H9 (cell line): ENCODE measurements around the gene COL4A2. TPM values are rescaled to one million over a fixed set of nuclear protein-coding genes. Genes with fewer than 3 reads are reported as not detected.

Experiments used
- DNase-seq: peaks from one replicate; pipeline ENCODE4 v3.0.0-alpha.2; 2017
- H2AFZ ChIP-seq: one replicate; pipeline ENCODE4 v1.6.1; 2013; ENCODE audit warnings: mild to moderate bottlenecking, low read length, control low read depth, moderate library complexity
- H2AK5ac ChIP-seq: 2 replicates; pipeline ENCODE4 v1.6.1; 2013; ENCODE audit warnings: low read length, control low read depth, mixed read lengths; ENCODE audit not compliant: insufficient read length
- H2BK120ac ChIP-seq: one replicate; pipeline ENCODE4 v1.6.1; 2013; ENCODE audit warnings: low read depth, mild to moderate bottlenecking, low read length, control low read depth, inconsistent platforms; ENCODE audit not compliant: poor library complexity, severe bottlenecking
- H2BK12ac ChIP-seq: 2 replicates; pipeline ENCODE4 v1.6.1; 2013; ENCODE audit warnings: low read length, control low read depth, mixed read lengths, low read depth; ENCODE audit not compliant: insufficient read length
- H2BK15ac ChIP-seq: 2 replicates; pipeline ENCODE4 v1.6.1; 2013; ENCODE audit warnings: low read depth, low read length, control low read depth
- H2BK20ac ChIP-seq: one replicate; pipeline ENCODE4 v1.6.1; 2013; ENCODE audit warnings: low read depth, mild to moderate bottlenecking, low read length, control low read depth, inconsistent platforms; ENCODE audit not compliant: poor library complexity, severe bottlenecking
- H2BK5ac ChIP-seq: 2 replicates; pipeline ENCODE4 v1.6.1; 2013; ENCODE audit warnings: low read length, control low read depth, mixed read lengths; ENCODE audit not compliant: insufficient read length
- H3K14ac ChIP-seq: 2 replicates; pipeline ENCODE4 v1.6.1; 2013; ENCODE audit warnings: low read length, control low read depth; ENCODE audit not compliant: insufficient read depth
- H3K18ac ChIP-seq: 2 replicates; pipeline ENCODE4 v1.6.1; 2013; ENCODE audit warnings: low read depth, mild to moderate bottlenecking, mixed read lengths, low read length, control low read depth; ENCODE audit not compliant: insufficient read length
- H3K23ac ChIP-seq: 2 replicates; pipeline ENCODE4 v1.6.1; 2013; ENCODE audit warnings: low read length, control low read depth, mixed read lengths, low read depth; ENCODE audit not compliant: insufficient read length
- H3K23me2 ChIP-seq: 2 replicates; pipeline ENCODE4 v1.6.1; 2013; ENCODE audit warnings: low read depth, mild to moderate bottlenecking, mixed read lengths, low read length, control low read depth; ENCODE audit not compliant: insufficient read length, poor library complexity, severe bottlenecking
- H3K27ac ChIP-seq: 2 replicates; pipeline ENCODE4 v1.5.1; 2013; ENCODE audit warnings: low read length, control low read depth, mixed read lengths, low read depth; ENCODE audit not compliant: insufficient read length
- H3K27me3 ChIP-seq: 2 replicates; pipeline ENCODE4 v1.6.1; 2013; ENCODE audit warnings: low read length, control low read depth, inconsistent platforms; ENCODE audit not compliant: insufficient read depth
- H3K4ac ChIP-seq: 2 replicates; pipeline ENCODE4 v1.6.1; 2013; ENCODE audit warnings: low read depth, mild to moderate bottlenecking, control low read depth, inconsistent platforms, low read length, moderate library complexity
- H3K4me1 ChIP-seq: 2 replicates; pipeline ENCODE4 v1.6.1; 2013; ENCODE audit warnings: low read length, control low read depth, inconsistent platforms; ENCODE audit not compliant: insufficient read depth
- H3K4me2 ChIP-seq: 2 replicates; pipeline ENCODE4 v1.6.1; 2013; ENCODE audit warnings: low read length, control low read depth, mixed read lengths; ENCODE audit not compliant: insufficient read length, insufficient read depth
- H3K56ac ChIP-seq: 2 replicates; pipeline ENCODE4 v1.6.1; 2013; ENCODE audit warnings: low read depth, mild to moderate bottlenecking, mixed read lengths, low read length, control low read depth; ENCODE audit not compliant: insufficient read length
- H3K79me1 ChIP-seq: 2 replicates; pipeline ENCODE4 v1.6.1; 2013; ENCODE audit warnings: low read depth, mild to moderate bottlenecking, moderate library complexity, low read length, control low read depth, inconsistent platforms; ENCODE audit not compliant: insufficient read depth, poor library complexity, severe bottlenecking
- H3K79me2 ChIP-seq: 2 replicates; pipeline ENCODE4 v1.6.1; 2013; ENCODE audit warnings: low read length, control low read depth, inconsistent platforms; ENCODE audit not compliant: insufficient read depth
- H3K9ac ChIP-seq: 2 replicates; pipeline ENCODE4 v1.6.1; 2013; ENCODE audit warnings: low read length, control low read depth, mixed read lengths; ENCODE audit not compliant: insufficient read length; ENCODE audit errors: extremely low read depth
- H3K9me3 ChIP-seq: one replicate; pipeline ENCODE4 v1.6.1; 2013; ENCODE audit warnings: low read depth, low read length, inconsistent platforms; ENCODE audit not compliant: control insufficient read depth
- H3T11ph ChIP-seq: one replicate; pipeline ENCODE4 v1.6.1; 2013; ENCODE audit warnings: mild to moderate bottlenecking, low read length, control low read depth, inconsistent platforms
- H4K20me1 ChIP-seq: one replicate; pipeline ENCODE4 v1.6.1; 2013; ENCODE audit not compliant: control insufficient read depth, insufficient read length, insufficient read depth
- H4K5ac ChIP-seq: 2 replicates; pipeline ENCODE4 v1.6.1; 2013; ENCODE audit warnings: low read depth, mild to moderate bottlenecking, mixed read lengths, low read length, control low read depth; ENCODE audit not compliant: insufficient read length
- H4K8ac ChIP-seq: replicated peaks from 2 replicates; pipeline ENCODE4 v1.6.1; 2013; ENCODE audit warnings: low read length, control low read depth, mixed read lengths, low read depth; ENCODE audit not compliant: insufficient read length
- H4K91ac ChIP-seq: 2 replicates; pipeline ENCODE4 v1.6.1; 2013; ENCODE audit warnings: low read depth, mild to moderate bottlenecking, moderate library complexity, mixed read lengths, low read length, control low read depth; ENCODE audit not compliant: insufficient read length
- H3K27ac Mint-ChIP-seq, 3 experiments: 2 replicates in 2 of 3; 3 replicates in 1 of 3; pipeline ENCODE4 v1.8.0; 2020 to 2021; ENCODE audit warnings: mixed read lengths in 3 of 3, mild to moderate bottlenecking in 1 of 3, moderate library complexity in 1 of 3
- H3K27me3 Mint-ChIP-seq: 2 replicates; pipeline ENCODE4 v1.8.0; 2021; ENCODE audit warnings: low read depth, mild to moderate bottlenecking, moderate library complexity, mixed read lengths
- H3K36me3 Mint-ChIP-seq, 3 experiments: 2 replicates in 2 of 3; 3 replicates in 1 of 3; pipeline ENCODE4 v1.8.0; 2020 to 2021; ENCODE audit warnings: low read depth in 3 of 3, mixed read lengths in 3 of 3; ENCODE audit not compliant: insufficient read depth in 1 of 3
- H3K4me1 Mint-ChIP-seq, 2 experiments: 2 replicates each; pipeline ENCODE4 v1.8.0; 2020; ENCODE audit warnings: mixed read lengths in 2 of 2
- H3K4me3 Mint-ChIP-seq, 2 experiments: 2 replicates in 1 of 2; 3 replicates in 1 of 2; pipeline ENCODE4 v1.8.0; 2020 to 2021; ENCODE audit warnings: mild to moderate bottlenecking in 2 of 2, mixed read lengths in 2 of 2, moderate library complexity in 1 of 2
- H3K9me3 Mint-ChIP-seq, 2 experiments: 2 replicates in 1 of 2; 3 replicates in 1 of 2; pipeline ENCODE4 v1.8.0; 2020; ENCODE audit warnings: mild to moderate bottlenecking in 2 of 2, mixed read lengths in 2 of 2, moderate library complexity in 1 of 2
- WGBS: extraction: QIAGEN DNeasy Blood & Tissue Kit; methylation state at CpG from one replicate; pipeline ENCODE4 v1.1.7; 2013; ENCODE audit warnings: missing lambda C conversion rate, low lambda C conversion rate, mixed read lengths; ENCODE audit not compliant: insufficient read length; ENCODE audit errors: extremely low coverage; 5-methylcytosine and 5-hydroxymethylcytosine counted together
- total RNA-seq: library from RNA; stranded (reverse); gene quantifications from 2 replicates; pipeline ENCODE4 v1.2.1, GENCODE V29; 2021
- TF ChIP-seq, protein P1 (sequence below): fragments of 200-600 bp; sonication (generic); conservative IDR thresholded peaks from 3 replicates; pipeline ENCODE4 v1.8.0; 2021; ENCODE audit warnings: antibody characterized with exemption, mild to moderate bottlenecking

Gene COL4A2
- total RNA-seq, 1 experiment from 2014 or later, result 76.5 TPM

DNA sequence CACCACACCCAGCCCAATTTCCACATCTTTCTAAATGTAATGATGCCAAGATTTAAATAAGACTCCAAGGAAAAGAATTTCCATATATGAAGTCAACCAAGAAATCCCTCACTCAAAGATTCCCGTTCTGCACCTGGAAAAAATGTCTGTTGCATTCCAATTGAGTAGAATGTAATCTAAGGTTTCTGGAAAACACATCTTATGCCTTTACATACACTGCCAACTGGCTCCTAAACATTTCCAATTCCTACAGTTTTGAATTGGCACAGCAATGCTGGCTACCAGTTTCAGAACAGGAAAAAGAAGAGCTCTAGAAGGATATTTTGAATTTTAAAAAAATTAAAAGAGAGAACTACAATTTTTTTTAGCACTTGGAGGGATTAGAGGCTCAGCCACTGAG lies 43.0 kb downstream of the COL4A2 start:
- H2BK15ac ChIP-seq, result no peak overlapping the region
- no peak overlapping the region for H3K27ac ChIP-seq
- no peak overlapping the region for H2BK20ac ChIP-seq
- H3K27me3 ChIP-seq, result no peaks in the 10 kb centered on the region
- H3K79me2 ChIP-seq, result no peaks in the 10 kb centered on the region
- TF ChIP-seq, protein P1, sequence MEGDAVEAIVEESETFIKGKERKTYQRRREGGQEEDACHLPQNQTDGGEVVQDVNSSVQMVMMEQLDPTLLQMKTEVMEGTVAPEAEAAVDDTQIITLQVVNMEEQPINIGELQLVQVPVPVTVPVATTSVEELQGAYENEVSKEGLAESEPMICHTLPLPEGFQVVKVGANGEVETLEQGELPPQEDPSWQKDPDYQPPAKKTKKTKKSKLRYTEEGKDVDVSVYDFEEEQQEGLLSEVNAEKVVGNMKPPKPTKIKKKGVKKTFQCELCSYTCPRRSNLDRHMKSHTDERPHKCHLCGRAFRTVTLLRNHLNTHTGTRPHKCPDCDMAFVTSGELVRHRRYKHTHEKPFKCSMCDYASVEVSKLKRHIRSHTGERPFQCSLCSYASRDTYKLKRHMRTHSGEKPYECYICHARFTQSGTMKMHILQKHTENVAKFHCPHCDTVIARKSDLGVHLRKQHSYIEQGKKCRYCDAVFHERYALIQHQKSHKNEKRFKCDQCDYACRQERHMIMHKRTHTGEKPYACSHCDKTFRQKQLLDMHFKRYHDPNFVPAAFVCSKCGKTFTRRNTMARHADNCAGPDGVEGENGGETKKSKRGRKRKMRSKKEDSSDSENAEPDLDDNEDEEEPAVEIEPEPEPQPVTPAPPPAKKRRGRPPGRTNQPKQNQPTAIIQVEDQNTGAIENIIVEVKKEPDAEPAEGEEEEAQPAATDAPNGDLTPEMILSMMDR, result no peak
- H3K4me2 ChIP-seq, result no peak overlapping the region
- Mint-ChIP-seq H3K9me3 (no peaks in the 10 kb centered on the region; a peak in 1 of 5 replicates), H3K4me3 (no peak overlapping the region), H3K27me3 (no peaks in the 10 kb centered on the region), H3K27ac (no peak overlapping the region), H3K4me1 (peaks cover 13 to 22% of the 10 kb centered on the region in 2 experiments), H3K36me3 (no peaks in the 10 kb centered on the region; a peak in 2 of 7 replicates)
- H3K23ac ChIP-seq, result no peak overlapping the region
- H3K9ac ChIP-seq, result no peak overlapping the region
- no peak overlapping the region for H2BK120ac ChIP-seq
- H3K4ac ChIP-seq, result no peak overlapping the region
- H3K14ac ChIP-seq, result no peak overlapping the region
- no peak overlapping the region for H2AFZ ChIP-seq
- H2AK5ac ChIP-seq, result no peak overlapping the region
- no peak overlapping the region for H3K18ac ChIP-seq
- peaks cover 3% of the 10 kb centered on the region for H3K4me1 ChIP-seq
- no peak overlapping the region for H2BK5ac ChIP-seq
- no peaks in the 10 kb centered on the region for H3K23me2 ChIP-seq
- no peak overlapping the region for H3T11ph ChIP-seq
- H4K8ac ChIP-seq, result no peak overlapping the region
- DNase-seq, result no peak
- no peaks in the 10 kb centered on the region for H3K79me1 ChIP-seq
- no peaks in the 10 kb centered on the region for H4K20me1 ChIP-seq
- no CpG with 5 or more reads among the region's 1 CpG for WGBS
- no peak overlapping the region for H2BK12ac ChIP-seq
- no peak overlapping the region for H4K91ac ChIP-seq
- no peak overlapping the region for H4K5ac ChIP-seq
- H3K56ac ChIP-seq, result no peak overlapping the region
- H3K9me3 ChIP-seq, result no peaks in the 10 kb centered on the region
